GM12865 (cell line): Measurements from ENCODE around the gene CAP2.

Experiments used
- DNase-seq: peaks from one replicate; pipeline ENCODE4 v3.0.0; 2010; ENCODE audit warnings: low read depth
- H3K4me3 ChIP-seq: 2 replicates; pipeline ENCODE4 v1.5.1; 2011; ENCODE audit warnings: mild to moderate bottlenecking, low read depth, low read length, control low read depth
- TF ChIP-seq, protein P1 (sequence below): IDR thresholded peaks from 2 replicates; pipeline ENCODE4 v1.5.1; 2011; ENCODE audit warnings: low read length, control low read depth, low read depth, inconsistent platforms; ENCODE audit not compliant: insufficient read depth; ENCODE audit errors: missing control alignments

The CAP2 gene

DNA sequence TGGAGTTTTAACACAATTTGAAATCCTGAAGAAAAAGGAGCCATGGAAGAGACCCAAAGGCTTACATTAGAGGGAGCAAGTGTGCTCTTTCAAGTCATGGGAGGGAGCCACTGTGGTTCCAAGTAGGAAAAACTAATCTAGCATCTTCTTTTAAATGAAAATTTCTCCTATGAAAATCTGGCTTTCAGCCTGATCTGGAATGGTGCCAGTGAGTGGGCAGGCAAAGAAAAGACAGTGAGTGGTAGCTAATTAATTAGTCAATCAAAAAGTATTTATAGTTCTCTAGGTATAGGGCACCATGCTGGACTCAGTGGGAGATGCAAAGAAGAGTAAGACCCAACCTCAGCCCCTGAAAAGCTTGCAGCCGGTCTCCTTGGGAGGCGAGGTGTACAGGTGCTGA, 21.9 kb downstream of the CAP2 start:
- DNase-seq: no peak
- TF ChIP-seq, protein P1, sequence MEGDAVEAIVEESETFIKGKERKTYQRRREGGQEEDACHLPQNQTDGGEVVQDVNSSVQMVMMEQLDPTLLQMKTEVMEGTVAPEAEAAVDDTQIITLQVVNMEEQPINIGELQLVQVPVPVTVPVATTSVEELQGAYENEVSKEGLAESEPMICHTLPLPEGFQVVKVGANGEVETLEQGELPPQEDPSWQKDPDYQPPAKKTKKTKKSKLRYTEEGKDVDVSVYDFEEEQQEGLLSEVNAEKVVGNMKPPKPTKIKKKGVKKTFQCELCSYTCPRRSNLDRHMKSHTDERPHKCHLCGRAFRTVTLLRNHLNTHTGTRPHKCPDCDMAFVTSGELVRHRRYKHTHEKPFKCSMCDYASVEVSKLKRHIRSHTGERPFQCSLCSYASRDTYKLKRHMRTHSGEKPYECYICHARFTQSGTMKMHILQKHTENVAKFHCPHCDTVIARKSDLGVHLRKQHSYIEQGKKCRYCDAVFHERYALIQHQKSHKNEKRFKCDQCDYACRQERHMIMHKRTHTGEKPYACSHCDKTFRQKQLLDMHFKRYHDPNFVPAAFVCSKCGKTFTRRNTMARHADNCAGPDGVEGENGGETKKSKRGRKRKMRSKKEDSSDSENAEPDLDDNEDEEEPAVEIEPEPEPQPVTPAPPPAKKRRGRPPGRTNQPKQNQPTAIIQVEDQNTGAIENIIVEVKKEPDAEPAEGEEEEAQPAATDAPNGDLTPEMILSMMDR: no peak
- no peak overlapping the region for H3K4me3 ChIP-seq

DNA sequence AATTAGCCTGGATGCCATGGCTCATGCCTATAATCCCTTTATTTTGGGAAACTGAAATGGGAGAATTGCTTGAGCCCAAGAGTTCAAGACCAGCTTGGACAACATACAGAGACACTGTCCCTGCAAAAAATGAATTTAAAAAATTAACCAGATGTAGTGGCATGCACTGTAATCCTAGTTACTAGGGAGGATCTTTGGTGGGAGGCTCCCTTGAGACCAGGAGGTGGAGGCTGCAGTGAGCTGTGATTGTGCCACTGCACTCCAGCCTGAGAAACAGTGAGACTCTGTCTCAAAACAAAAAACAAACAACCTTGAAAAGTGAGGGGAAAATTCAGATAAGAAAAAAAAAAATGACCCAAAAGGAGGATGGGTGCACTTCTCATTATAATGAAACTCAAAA, 23.4 kb downstream of the CAP2 start:
- TF ChIP-seq, protein P1: no peak
- no peak for DNase-seq

DNA sequence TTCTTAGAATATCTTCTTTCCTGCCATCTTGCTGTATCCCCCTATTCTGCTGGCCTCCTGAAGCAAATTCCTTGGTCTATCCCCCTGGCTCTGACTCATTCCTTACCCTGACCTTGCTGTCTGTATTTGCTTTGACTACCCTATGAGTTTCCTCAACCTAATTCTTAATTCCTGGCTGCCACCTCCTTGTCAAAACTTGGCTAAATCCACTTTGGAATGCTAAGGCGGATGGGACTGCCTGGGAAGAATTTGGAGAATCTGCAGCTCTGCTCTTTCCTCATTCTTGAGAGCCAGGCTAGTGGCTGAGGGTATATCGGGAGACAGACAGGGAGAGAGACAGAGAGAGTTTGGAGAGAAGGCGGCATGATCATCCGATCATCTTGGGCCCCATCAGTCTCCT, 24.4 kb downstream of the CAP2 start:
- no peak for DNase-seq
- H3K4me3 ChIP-seq: no peak overlapping the region
- TF ChIP-seq, protein P1: no peak

More for the DNA sequence above, 23.4 kb downstream of the CAP2 start:
- H3K4me3 ChIP-seq: no peak overlapping the region

DNA sequence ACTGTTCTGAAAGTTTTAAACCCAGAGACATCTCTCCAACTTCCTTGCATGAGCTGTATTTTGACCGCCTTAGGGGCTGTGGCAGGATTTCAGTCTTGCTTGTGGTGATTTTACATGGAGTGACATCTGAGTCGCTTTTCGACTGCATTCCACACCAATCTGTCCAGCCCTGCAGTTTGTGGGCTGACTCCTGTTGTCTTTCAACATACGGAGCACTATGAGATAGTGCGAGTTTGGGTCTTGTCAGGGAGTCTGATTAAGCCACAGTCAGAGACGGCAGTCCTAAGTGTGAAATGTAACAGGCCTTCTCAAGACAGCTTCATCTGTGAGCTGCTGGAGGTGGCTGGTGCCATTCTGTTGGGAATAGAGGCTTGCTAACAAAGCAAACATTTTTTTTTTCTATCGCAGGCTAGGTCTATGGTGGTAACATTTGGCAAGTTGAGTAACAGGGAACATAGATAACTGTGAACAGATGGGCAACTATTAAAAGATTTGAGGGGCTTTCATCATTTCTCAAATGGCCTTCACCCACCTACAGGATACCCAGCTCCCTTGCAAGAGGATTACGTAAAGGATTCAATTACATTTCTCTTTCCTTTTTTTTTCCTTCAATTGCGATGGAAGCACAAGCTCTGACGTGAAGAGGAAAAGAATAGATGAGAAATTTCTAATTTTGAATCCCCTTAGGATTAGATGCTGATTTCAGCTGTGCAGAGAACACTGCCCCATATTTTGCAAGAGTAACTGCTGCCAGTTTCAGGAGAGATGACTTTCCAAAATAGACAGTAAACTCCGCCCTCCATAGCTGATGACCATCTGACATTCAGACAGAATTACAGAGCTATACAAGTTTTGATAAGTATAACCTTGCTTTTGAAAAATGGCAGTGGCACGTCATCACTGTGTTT, 25.1 kb downstream of the CAP2 start:
- no peak for DNase-seq

DNA sequence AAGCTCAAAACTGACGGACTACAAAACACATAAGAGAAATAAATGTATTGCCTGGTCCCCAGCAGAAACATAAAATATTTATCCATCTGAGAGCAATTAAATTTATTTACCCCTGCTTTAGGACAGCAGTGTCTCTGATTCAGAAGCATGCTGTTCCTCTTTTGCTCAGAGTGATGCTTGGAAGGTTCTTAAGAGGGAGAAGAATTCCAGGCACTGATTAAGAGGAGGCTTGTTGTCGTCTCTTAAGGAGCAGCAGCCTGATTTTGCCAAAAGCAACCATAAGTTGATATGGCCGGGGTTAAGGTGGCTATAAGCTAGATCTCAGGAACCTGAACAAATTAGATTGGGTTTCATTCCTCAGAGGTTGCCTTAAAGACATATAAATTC, 25.8 kb downstream of the CAP2 start:
- H3K4me3 ChIP-seq: no peak overlapping the region
- TF ChIP-seq, protein P1: no peak
- DNase-seq: no peak

More for the DNA sequence above, 25.1 kb downstream of the CAP2 start:
- TF ChIP-seq, protein P1: no peak
- H3K4me3 ChIP-seq: no peak overlapping the region

DNA sequence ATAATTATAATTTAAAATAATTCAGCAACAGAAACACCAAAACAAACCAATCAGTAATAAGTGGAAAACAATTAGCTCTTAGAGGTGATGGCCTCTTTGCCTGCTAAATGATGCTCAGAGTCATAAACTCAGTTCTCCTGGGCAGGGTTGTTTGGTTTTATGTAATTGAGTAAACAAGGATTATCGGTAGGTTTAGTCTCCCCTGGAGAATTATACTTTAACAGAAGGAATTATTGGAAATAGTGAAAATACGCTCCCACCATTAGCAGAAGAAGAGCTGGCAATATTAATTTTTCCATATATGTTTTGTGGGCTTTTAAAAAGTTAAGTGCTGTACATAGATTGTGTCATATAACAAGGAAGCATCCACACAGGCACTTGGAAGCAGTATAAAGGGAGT, 27.0 kb downstream of the CAP2 start:
- DNase-seq: no peak
- TF ChIP-seq, protein P1: no peak
- no peak overlapping the region for H3K4me3 ChIP-seq

DNA sequence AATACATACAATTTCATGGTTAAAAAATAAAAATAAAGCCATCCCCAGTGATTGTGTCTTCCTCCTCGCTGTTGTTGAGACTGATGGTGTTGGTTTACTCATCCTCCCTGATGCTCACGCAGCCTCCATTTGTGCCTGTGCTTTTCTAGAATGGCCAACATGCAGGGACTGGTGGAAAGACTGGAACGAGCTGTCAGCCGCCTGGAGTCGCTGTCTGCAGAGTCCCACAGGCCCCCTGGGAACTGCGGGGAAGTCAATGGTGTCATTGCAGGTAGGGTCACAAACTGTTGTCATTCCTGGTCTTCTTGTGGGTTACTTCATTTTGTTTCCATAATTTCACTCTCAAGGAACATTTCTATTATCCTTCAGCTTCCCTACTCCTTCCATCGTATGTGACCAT, 28.0 kb downstream of the CAP2 start:
- H3K4me3 ChIP-seq: no peak overlapping the region
- no peak for DNase-seq
- TF ChIP-seq, protein P1: no peak
